Progenitor cell of endocrine pancreas (in vitro differentiated cells): ENCODE measurements around the gene CTNNBL1. TPM values are rescaled to one million over a fixed set of nuclear protein-coding genes. Genes with fewer than 3 reads are reported as not detected.
"Not testable (repeated sequence)": the region's sequence is repeated elsewhere in the genome, so short reads cannot be mapped to it uniquely, and the experiment has no call there.

Experiments
- DNase-seq: peaks from one replicate; pipeline ENCODE4 v3.0.0; 2021; ENCODE audit warnings: low spot score; ENCODE audit not compliant: unreplicated experiment
- H3K27ac Mint-ChIP-seq: 2 replicates; pipeline ENCODE4 v1.8.0; 2021; ENCODE audit warnings: mild to moderate bottlenecking, moderate library complexity, mixed read lengths
- H3K27me3 Mint-ChIP-seq: 2 replicates; pipeline ENCODE4 v1.8.0; 2021; ENCODE audit warnings: mixed read lengths
- H3K36me3 Mint-ChIP-seq: 2 replicates; pipeline ENCODE4 v1.8.0; 2022; ENCODE audit warnings: mixed read lengths; ENCODE audit not compliant: insufficient read depth
- H3K4me1 Mint-ChIP-seq: 2 replicates; pipeline ENCODE4 v1.8.0; 2021; ENCODE audit warnings: low read depth, mixed read lengths
- H3K4me3 Mint-ChIP-seq: 2 replicates; pipeline ENCODE4 v1.8.0; 2021; ENCODE audit warnings: low read depth, mild to moderate bottlenecking, moderate library complexity, mixed read lengths
- H3K9me3 Mint-ChIP-seq: 2 replicates; pipeline ENCODE4 v1.8.0; 2021; ENCODE audit warnings: low read depth, mixed read lengths
- total RNA-seq: library from RNA; stranded (reverse); gene quantifications from 2 replicates; pipeline ENCODE4 v1.2.1, GENCODE V29; 2021
- TF ChIP-seq, protein P1 (sequence below): fragments of 200-600 bp; sonication (generic); IDR thresholded peaks from one replicate; pipeline ENCODE4 v1.5.0; 2021; ENCODE audit warnings: antibody characterized with exemption, mild to moderate bottlenecking; ENCODE audit not compliant: unreplicated experiment

The CTNNBL1 gene
- total RNA-seq, 1 donor from 2014 or later = 60.4 TPM

DNA sequence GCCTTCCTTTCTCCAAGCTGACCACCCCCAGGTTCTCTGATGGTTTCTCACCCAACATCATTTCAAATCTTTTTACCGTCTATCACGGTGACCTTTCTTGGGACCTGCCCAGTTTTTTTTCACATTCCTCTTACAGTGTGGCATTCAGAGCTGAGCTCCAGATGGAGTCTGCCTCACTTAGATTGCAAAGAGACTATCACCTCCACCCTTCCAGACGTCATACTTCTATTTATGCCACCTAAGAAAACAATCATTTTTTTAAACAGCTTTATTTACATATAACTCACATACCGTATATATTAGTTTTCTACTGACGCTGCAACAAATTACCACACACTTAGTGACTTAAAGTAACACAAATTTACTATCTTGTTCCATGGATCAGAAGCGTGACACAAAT is 32.3 kb upstream of the CTNNBL1 start:
- H3K27ac Mint-ChIP-seq = no peak overlapping the region

DNA sequence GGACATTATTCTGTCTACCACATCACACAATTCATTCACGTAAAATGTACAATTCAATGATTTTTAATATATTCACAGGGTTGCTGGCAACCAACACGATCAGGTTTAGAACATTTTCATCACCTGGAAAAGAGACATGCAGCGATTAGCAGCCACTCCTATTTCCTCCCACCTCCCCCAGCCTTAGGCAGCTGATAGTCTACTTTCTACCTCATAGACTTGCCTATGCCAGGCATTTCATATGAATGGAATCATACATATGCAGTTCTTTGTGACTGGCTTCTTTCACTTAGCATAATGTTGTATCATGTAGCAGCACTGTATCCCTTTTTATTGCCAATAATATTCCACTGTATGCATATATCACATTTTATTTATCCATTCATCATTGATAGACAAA is 31.5 kb upstream of the CTNNBL1 start:
- H3K4me3 Mint-ChIP-seq = no peak overlapping the region
- no peak for DNase-seq
- H3K27me3 Mint-ChIP-seq = no peaks in the 10 kb centered on the region
- no peak overlapping the region for H3K27ac Mint-ChIP-seq
- TF ChIP-seq, protein P1, sequence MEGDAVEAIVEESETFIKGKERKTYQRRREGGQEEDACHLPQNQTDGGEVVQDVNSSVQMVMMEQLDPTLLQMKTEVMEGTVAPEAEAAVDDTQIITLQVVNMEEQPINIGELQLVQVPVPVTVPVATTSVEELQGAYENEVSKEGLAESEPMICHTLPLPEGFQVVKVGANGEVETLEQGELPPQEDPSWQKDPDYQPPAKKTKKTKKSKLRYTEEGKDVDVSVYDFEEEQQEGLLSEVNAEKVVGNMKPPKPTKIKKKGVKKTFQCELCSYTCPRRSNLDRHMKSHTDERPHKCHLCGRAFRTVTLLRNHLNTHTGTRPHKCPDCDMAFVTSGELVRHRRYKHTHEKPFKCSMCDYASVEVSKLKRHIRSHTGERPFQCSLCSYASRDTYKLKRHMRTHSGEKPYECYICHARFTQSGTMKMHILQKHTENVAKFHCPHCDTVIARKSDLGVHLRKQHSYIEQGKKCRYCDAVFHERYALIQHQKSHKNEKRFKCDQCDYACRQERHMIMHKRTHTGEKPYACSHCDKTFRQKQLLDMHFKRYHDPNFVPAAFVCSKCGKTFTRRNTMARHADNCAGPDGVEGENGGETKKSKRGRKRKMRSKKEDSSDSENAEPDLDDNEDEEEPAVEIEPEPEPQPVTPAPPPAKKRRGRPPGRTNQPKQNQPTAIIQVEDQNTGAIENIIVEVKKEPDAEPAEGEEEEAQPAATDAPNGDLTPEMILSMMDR = no peak
- no peaks in the 10 kb centered on the region for H3K36me3 Mint-ChIP-seq
- H3K4me1 Mint-ChIP-seq = no peaks in the 10 kb centered on the region
- H3K9me3 Mint-ChIP-seq = peaks cover 4% of the 10 kb centered on the region

More for the DNA sequence above, 32.3 kb upstream of the CTNNBL1 start:
- Mint-ChIP-seq H3K4me1 (no peaks in the 10 kb centered on the region), H3K9me3 (peaks cover 4% of the 10 kb centered on the region), H3K36me3 (no peaks in the 10 kb centered on the region), H3K27me3 (no peaks in the 10 kb centered on the region), H3K4me3 (no peak overlapping the region)
- TF ChIP-seq, protein P1 = no peak
- DNase-seq = no peak

DNA sequence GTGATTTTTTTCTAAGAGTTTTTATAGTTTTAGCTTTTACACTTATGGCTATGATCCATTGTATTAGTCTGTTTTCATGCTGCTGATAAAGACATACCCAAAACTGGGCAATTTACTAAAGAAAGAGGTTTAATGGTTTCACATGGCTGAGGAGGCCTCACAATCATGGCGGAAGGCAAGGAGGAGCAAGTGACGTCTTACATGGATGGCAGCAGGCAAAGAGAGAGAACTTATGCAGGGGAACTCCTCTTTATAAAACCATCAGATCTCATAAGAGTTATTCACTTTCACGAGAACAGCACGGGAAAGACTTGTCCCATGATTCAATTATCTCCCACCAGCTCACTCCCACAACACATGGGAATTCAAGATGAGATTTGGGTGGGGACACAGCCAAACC is 29.2 kb upstream of the CTNNBL1 start:
- H3K9me3 Mint-ChIP-seq, H3K4me1 Mint-ChIP-seq, H3K27me3 Mint-ChIP-seq, H3K4me3 Mint-ChIP-seq, H3K36me3 Mint-ChIP-seq, H3K27ac Mint-ChIP-seq, DNase-seq: not testable (repeated sequence)

DNA sequence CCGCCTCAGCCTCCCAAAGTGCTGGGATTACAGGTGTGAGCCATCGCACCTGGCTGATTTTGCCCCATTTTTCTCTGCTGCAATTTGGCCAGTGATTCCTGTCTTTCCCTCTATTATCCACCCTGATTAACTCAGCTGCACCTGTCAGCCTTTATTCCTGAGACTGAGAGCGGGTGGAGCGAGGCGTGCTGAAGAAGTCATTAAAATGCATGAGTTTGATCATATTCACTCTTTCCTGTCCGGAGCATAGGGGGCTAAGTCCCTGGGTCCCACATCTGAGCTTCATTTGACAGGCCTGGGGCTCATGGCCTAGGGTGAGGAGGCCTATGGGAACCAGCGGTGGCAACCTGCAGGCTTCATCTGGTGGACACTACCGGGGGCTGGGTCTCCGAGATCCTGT is 25.7 kb upstream of the CTNNBL1 start:
- H3K36me3 Mint-ChIP-seq = no peaks in the 10 kb centered on the region
- peaks cover 3% of the 10 kb centered on the region for H3K27me3 Mint-ChIP-seq
- H3K27ac Mint-ChIP-seq = no peak overlapping the region
- TF ChIP-seq, protein P1 = no peak
- peaks cover 4% of the 10 kb centered on the region for H3K9me3 Mint-ChIP-seq
- peaks cover 5% of the 10 kb centered on the region for H3K4me1 Mint-ChIP-seq
- no peak for DNase-seq
- no peak overlapping the region for H3K4me3 Mint-ChIP-seq

DNA sequence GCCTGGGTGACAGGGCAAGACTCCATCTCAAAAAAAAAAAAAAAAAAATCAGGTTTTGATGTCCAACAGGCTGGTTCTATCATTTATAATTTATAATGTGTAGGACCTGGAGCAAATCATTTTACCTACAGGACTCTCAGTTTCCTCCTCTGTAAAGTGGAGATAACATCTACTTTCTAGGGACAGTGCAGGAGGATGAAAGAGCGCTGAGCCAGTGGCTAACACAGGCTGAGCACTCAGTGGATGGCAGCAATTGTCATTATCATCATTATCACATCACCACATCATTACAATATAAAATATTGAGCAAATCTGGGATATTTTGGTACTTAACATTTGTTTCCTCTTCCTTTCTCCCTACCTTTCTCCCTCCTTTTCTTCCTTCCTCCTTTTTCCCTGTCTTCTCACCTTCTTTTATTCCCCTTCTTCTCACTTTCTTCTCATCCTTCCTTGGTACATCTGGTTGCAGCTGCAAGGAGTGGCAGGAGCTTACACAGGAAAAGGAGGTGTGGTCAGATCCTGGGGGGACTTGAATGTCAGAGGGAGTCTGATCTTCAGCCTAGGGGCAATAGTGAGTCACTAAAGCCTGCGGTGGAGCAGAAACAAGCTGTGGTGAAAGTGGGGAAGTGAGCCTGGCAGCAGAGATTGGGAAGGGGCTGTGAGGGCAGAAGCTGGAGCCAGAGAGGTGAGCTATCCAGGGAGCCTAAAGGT is 24.6 kb upstream of the CTNNBL1 start:
- Mint-ChIP-seq H3K27ac (no peak overlapping the region), H3K9me3 (peaks cover 4% of the 10 kb centered on the region), H3K4me3 (no peak overlapping the region), H3K36me3 (no peaks in the 10 kb centered on the region), H3K27me3 (peaks cover 3% of the 10 kb centered on the region), H3K4me1 (peaks cover 11% of the 10 kb centered on the region)
- TF ChIP-seq, protein P1 = no peak
- no peak for DNase-seq

DNA sequence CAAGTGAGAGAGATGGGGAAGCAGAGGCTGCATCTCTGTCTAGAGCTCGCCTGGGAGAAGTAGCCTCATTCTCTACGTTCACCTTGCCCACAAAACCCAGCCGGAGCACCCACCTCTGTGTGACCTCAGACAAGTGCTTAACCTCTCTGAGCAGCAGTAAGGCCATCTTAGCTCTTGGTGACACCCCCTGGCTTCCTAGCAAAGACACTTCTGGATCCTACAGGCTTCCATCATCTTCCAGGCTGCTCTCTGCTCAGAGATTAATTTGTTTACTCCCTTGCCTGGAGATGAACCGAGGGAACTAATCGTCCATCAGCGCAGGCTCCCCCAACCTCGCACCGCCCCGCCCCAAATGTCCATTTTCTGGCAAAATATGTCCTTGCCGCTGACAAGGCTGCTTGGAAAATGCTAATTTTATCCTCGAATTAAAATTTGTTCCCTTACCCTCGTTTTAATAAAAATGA is 24.0 kb upstream of the CTNNBL1 start:
- H3K4me1 Mint-ChIP-seq = peaks cover 11% of the 10 kb centered on the region
- peaks cover 3% of the 10 kb centered on the region for H3K27me3 Mint-ChIP-seq
- H3K27ac Mint-ChIP-seq = no peak overlapping the region

More for the DNA sequence above, 24.0 kb upstream of the CTNNBL1 start:
- TF ChIP-seq, protein P1 = no peak
- no peaks in the 10 kb centered on the region for H3K9me3 Mint-ChIP-seq
- no peaks in the 10 kb centered on the region for H3K36me3 Mint-ChIP-seq
- DNase-seq = no peak
- H3K4me3 Mint-ChIP-seq = no peak overlapping the region
